ENCODE data around the gene FNIP2.
A peak's percentile ranks its signal among the peaks of the same experiment; 100 is the strongest.

Gene FNIP2

GRCh38 chr4:158929939-158930638 is 161.3 kb downstream of the FNIP2 start:
- no peaks in the 10 kb centered on the region for H3K36me3 ChIP-seq (ENCODE audit: control insufficient read depth, insufficient read depth, low read length, severe bottlenecking)
- H3K4me3 ChIP-seq (ENCODE audit: low read length), result no peak overlapping the region
- no peaks in the 10 kb centered on the region for H3K27me3 ChIP-seq (replicated peaks; ENCODE audit: control insufficient read depth, insufficient read depth, low read length)
- no peaks in the 10 kb centered on the region for H3K4me1 ChIP-seq (ENCODE audit: control insufficient read depth, insufficient read depth, low read length)
- no peak overlapping the region for H3K9ac ChIP-seq (ENCODE audit: low read length)
- no peak for DNase-seq (ENCODE audit: low read depth)
- peaks cover 5% of the 10 kb centered on the region for H3K9me3 ChIP-seq (ENCODE audit: control insufficient read depth, low read length)

GRCh38 chr4:158930639-158930972 is 161.8 kb downstream of the FNIP2 start:
- Histone ChIP-seq H3K4me1 (ENCODE audit: control insufficient read depth, insufficient read depth, low read length) (peaks cover under 1% of the 10 kb centered on the region), H3K9me3 (ENCODE audit: control insufficient read depth, low read length) (peaks cover 5% of the 10 kb centered on the region), H3K27me3 (replicated peaks; ENCODE audit: control insufficient read depth, insufficient read depth, low read length) (no peaks in the 10 kb centered on the region), H3K4me3 (ENCODE audit: low read length) (no peak overlapping the region), H3K9ac (ENCODE audit: low read length) (no peak overlapping the region), H3K36me3 (ENCODE audit: control insufficient read depth, insufficient read depth, low read length, severe bottlenecking) (no peaks in the 10 kb centered on the region)
- peak; percentile 45 for DNase-seq (ENCODE audit: low read depth)

GRCh38 chr4:158933236-158933635 is 164.4 kb downstream of the FNIP2 start:
- peak; percentile 53 for DNase-seq (ENCODE audit: low read depth)
- no peaks in the 10 kb centered on the region for H3K36me3 ChIP-seq (ENCODE audit: control insufficient read depth, insufficient read depth, low read length, severe bottlenecking)
- H3K9me3 ChIP-seq (ENCODE audit: control insufficient read depth, low read length), result peaks cover 5% of the 10 kb centered on the region
- no peak overlapping the region for H3K4me3 ChIP-seq (ENCODE audit: low read length)
- peaks cover 9% of the 10 kb centered on the region for H3K4me1 ChIP-seq (ENCODE audit: control insufficient read depth, insufficient read depth, low read length)
- H3K9ac ChIP-seq (ENCODE audit: low read length), result no peak overlapping the region
- no peaks in the 10 kb centered on the region for H3K27me3 ChIP-seq (replicated peaks; ENCODE audit: control insufficient read depth, insufficient read depth, low read length)

GRCh38 chr4:158934996-158935669 is 166.3 kb downstream of the FNIP2 start:
- H3K4me3 ChIP-seq (ENCODE audit: low read length), result no peak overlapping the region
- DNase-seq (ENCODE audit: low read depth), result no peak
- H3K36me3 ChIP-seq (ENCODE audit: control insufficient read depth, insufficient read depth, low read length, severe bottlenecking), result no peaks in the 10 kb centered on the region
- no peaks in the 10 kb centered on the region for H3K9me3 ChIP-seq (ENCODE audit: control insufficient read depth, low read length)
- peaks cover 9% of the 10 kb centered on the region for H3K4me1 ChIP-seq (ENCODE audit: control insufficient read depth, insufficient read depth, low read length)
- no peak overlapping the region for H3K9ac ChIP-seq (ENCODE audit: low read length)
- no peaks in the 10 kb centered on the region for H3K27me3 ChIP-seq (replicated peaks; ENCODE audit: control insufficient read depth, insufficient read depth, low read length)

GRCh38 chr4:158936238-158936637 is 167.4 kb downstream of the FNIP2 start:
- H3K27me3 ChIP-seq (replicated peaks; ENCODE audit: control insufficient read depth, insufficient read depth, low read length), result no peaks in the 10 kb centered on the region
- no peaks in the 10 kb centered on the region for H3K9me3 ChIP-seq (ENCODE audit: control insufficient read depth, low read length)
- H3K9ac ChIP-seq (ENCODE audit: low read length), result no peak overlapping the region
- DNase-seq (ENCODE audit: low read depth), result no peak
- peaks cover 13% of the 10 kb centered on the region for H3K4me1 ChIP-seq (ENCODE audit: control insufficient read depth, insufficient read depth, low read length)
- no peaks in the 10 kb centered on the region for H3K36me3 ChIP-seq (ENCODE audit: control insufficient read depth, insufficient read depth, low read length, severe bottlenecking)
- H3K4me3 ChIP-seq (ENCODE audit: low read length), result no peak overlapping the region

GRCh38 chr4:158938220-158939044 is 169.6 kb downstream of the FNIP2 start:
- Histone ChIP-seq H3K9ac (ENCODE audit: low read length) (no peak overlapping the region), H3K9me3 (ENCODE audit: control insufficient read depth, low read length) (no peaks in the 10 kb centered on the region), H3K4me3 (ENCODE audit: low read length) (no peak overlapping the region), H3K36me3 (ENCODE audit: control insufficient read depth, insufficient read depth, low read length, severe bottlenecking) (no peaks in the 10 kb centered on the region), H3K27me3 (replicated peaks; ENCODE audit: control insufficient read depth, insufficient read depth, low read length) (no peaks in the 10 kb centered on the region), H3K4me1 (ENCODE audit: control insufficient read depth, insufficient read depth, low read length) (peaks cover 13% of the 10 kb centered on the region)
- peak; percentile 41 for DNase-seq (ENCODE audit: low read depth)

GRCh38 chr4:158940271-158940670 is 171.4 kb downstream of the FNIP2 start:
- no peak for DNase-seq (ENCODE audit: low read depth)
- Histone ChIP-seq H3K4me3 (ENCODE audit: low read length) (no peak overlapping the region), H3K4me1 (ENCODE audit: control insufficient read depth, insufficient read depth, low read length) (peaks cover 13% of the 10 kb centered on the region), H3K36me3 (ENCODE audit: control insufficient read depth, insufficient read depth, low read length, severe bottlenecking) (no peaks in the 10 kb centered on the region), H3K9me3 (ENCODE audit: control insufficient read depth, low read length) (no peaks in the 10 kb centered on the region), H3K27me3 (replicated peaks; ENCODE audit: control insufficient read depth, insufficient read depth, low read length) (no peaks in the 10 kb centered on the region), H3K9ac (ENCODE audit: low read length) (no peak overlapping the region)

GRCh38 chr4:158941321-158941720 is 172.5 kb downstream of the FNIP2 start:
- no peak overlapping the region for H3K4me3 ChIP-seq (ENCODE audit: low read length)
- no peak for DNase-seq (ENCODE audit: low read depth)
- H3K27me3 ChIP-seq (replicated peaks; ENCODE audit: control insufficient read depth, insufficient read depth, low read length), result no peaks in the 10 kb centered on the region
- peaks cover 14% of the 10 kb centered on the region for H3K4me1 ChIP-seq (ENCODE audit: control insufficient read depth, insufficient read depth, low read length)
- no peak overlapping the region for H3K9ac ChIP-seq (ENCODE audit: low read length)
- no peaks in the 10 kb centered on the region for H3K9me3 ChIP-seq (ENCODE audit: control insufficient read depth, low read length)
- H3K36me3 ChIP-seq (ENCODE audit: control insufficient read depth, insufficient read depth, low read length, severe bottlenecking), result no peaks in the 10 kb centered on the region

- no peak overlapping the region for H3K9ac ChIP-seq (ENCODE audit: low read length)
- no peak overlapping the region for H3K4me3 ChIP-seq (ENCODE audit: low read length)
- no peaks in the 10 kb centered on the region for H3K27me3 ChIP-seq (replicated peaks; ENCODE audit: control insufficient read depth, insufficient read depth, low read length)
- DNase-seq (ENCODE audit: low read depth), result no peak
- H3K4me1 ChIP-seq (ENCODE audit: control insufficient read depth, insufficient read depth, low read length), result peaks cover 10% of the 10 kb centered on the region
- no peaks in the 10 kb centered on the region for H3K36me3 ChIP-seq (ENCODE audit: control insufficient read depth, insufficient read depth, low read length, severe bottlenecking)
- no peaks in the 10 kb centered on the region for H3K9me3 ChIP-seq (ENCODE audit: control insufficient read depth, low read length)
Measured at GRCh38 chr4:158941895-158942294, 173.1 kb downstream of the FNIP2 start.

GRCh38 chr4:158945529-158946108 is 176.8 kb downstream of the FNIP2 start:
- peaks cover 8% of the 10 kb centered on the region for H3K4me1 ChIP-seq (ENCODE audit: control insufficient read depth, insufficient read depth, low read length)
- no peak overlapping the region for H3K4me3 ChIP-seq (ENCODE audit: low read length)
- H3K27me3 ChIP-seq (replicated peaks; ENCODE audit: control insufficient read depth, insufficient read depth, low read length), result no peaks in the 10 kb centered on the region
- peak; percentile 15 for DNase-seq (ENCODE audit: low read depth)
- H3K9me3 ChIP-seq (ENCODE audit: control insufficient read depth, low read length), result no peaks in the 10 kb centered on the region
- no peak overlapping the region for H3K9ac ChIP-seq (ENCODE audit: low read length)
- no peaks in the 10 kb centered on the region for H3K36me3 ChIP-seq (ENCODE audit: control insufficient read depth, insufficient read depth, low read length, severe bottlenecking)

GRCh38 chr4:158946825-158947224 is 178.0 kb downstream of the FNIP2 start:
- Histone ChIP-seq H3K4me3 (ENCODE audit: low read length) (no peak overlapping the region), H3K9me3 (ENCODE audit: control insufficient read depth, low read length) (peaks cover 3% of the 10 kb centered on the region), H3K27me3 (replicated peaks; ENCODE audit: control insufficient read depth, insufficient read depth, low read length) (no peaks in the 10 kb centered on the region), H3K36me3 (ENCODE audit: control insufficient read depth, insufficient read depth, low read length, severe bottlenecking) (no peaks in the 10 kb centered on the region), H3K4me1 (ENCODE audit: control insufficient read depth, insufficient read depth, low read length) (peaks cover 6% of the 10 kb centered on the region), H3K9ac (ENCODE audit: low read length) (no peak overlapping the region)
- no peak for DNase-seq (ENCODE audit: low read depth)
